ENCODE measurements around the gene PGM5. TPM values are rescaled to one million over a fixed set of nuclear protein-coding genes. Genes with fewer than 3 reads are reported as not detected.

PGM5 gene
- total and polyA plus RNA-seq, 2 experiments from 2014 or later = not detected

DNA sequence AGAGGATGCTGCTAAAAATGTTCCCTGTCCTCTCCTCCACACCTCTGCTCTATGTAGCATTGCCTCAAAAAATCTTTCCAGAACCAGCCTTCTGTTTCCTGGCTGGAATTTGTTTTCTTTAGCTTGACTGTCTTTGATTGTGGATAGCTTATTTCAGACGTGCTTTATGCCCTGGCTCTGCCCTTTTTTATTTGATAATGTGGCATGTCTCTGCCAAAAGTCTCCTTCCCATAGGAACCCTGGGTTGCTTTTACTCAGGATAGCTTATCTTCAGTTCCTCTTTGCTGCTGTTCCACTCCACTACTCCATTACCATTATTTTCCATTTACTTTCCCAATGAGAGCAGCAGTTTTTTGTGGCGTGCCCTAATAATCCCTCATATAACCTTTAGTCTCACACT lies 185.2 kb downstream of the PGM5 start:
- H3K27ac Mint-ChIP-seq = no peak overlapping the region
- TF ChIP-seq CREB1 (CRISPR knock-in tag; IDR thresholded peaks at IDR 0.05; ENCODE audit: low read depth) (no peak), ZNF114 (CRISPR knock-in tag; IDR thresholded peaks at IDR 0.05) (no peak), POLR2AphosphoS5 (IDR thresholded peaks at IDR 0.05; ENCODE audit: low read depth) (no peak), ZNF331 (CRISPR knock-in tag; IDR thresholded peaks at IDR 0.05; ENCODE audit: low read depth) (no peak), ZNF462 (CRISPR knock-in tag; IDR thresholded peaks at IDR 0.05) (no peak), EZH2 (IDR thresholded peaks at IDR 0.05; ENCODE audit: low read depth, unreplicated experiment) (no peak), ETS1 (IDR thresholded peaks at IDR 0.05) (no peak), REST (IDR thresholded peaks at IDR 0.05; ENCODE audit: unreplicated experiment) (no peak), STAT1 (IDR thresholded peaks at IDR 0.05; ENCODE audit: unreplicated experiment) (no peak), EZH2phosphoT487 (IDR thresholded peaks at IDR 0.05; ENCODE audit: unreplicated experiment) (no peak), JUNB (IDR thresholded peaks at IDR 0.05; ENCODE audit: unreplicated experiment) (no peak), CTCF (conservative IDR thresholded peaks at IDR 0.05; ENCODE audit: low read depth in 2 of 2) (no peak), NANOG (IDR thresholded peaks at IDR 0.05; ENCODE audit: borderline replicate concordance) (no peak)
- H3K27me3 Mint-ChIP-seq (ENCODE audit: insufficient read depth, low read depth, poor library complexity) = peaks cover 4% of the 10 kb centered on the region
- no peaks in the 10 kb centered on the region for H3K79me2 ChIP-seq (replicated peaks; ENCODE audit: insufficient read depth)
- no peaks in the 10 kb centered on the region for H3K9me3 Mint-ChIP-seq
- no peaks in the 10 kb centered on the region; the same call in 1 of the 2 replicates for H4K20me1 ChIP-seq (replicated peaks; ENCODE audit: insufficient read depth)
- H3K9me2 ChIP-seq (ENCODE audit: insufficient read depth) = no peaks in the 10 kb centered on the region
- H3K4me3 ChIP-seq = no peak overlapping the region
- H3K4me3 Mint-ChIP-seq = no peak overlapping the region
- ATAC-seq (no peak), DNase-seq (ENCODE audit: low spot score) (no peak)
- H3K4me1 ChIP-seq (ENCODE audit: insufficient read depth) = no peaks in the 10 kb centered on the region
- no peaks in the 10 kb centered on the region for H3K36me3 Mint-ChIP-seq (ENCODE audit: low read depth)
- H3K36me3 ChIP-seq (ENCODE audit: insufficient read depth) = no peaks in the 10 kb centered on the region
- H2AFZ ChIP-seq = no peak overlapping the region
- no peak overlapping the region for H3K4me2 ChIP-seq
- H3K27ac ChIP-seq (ENCODE audit: low read depth) = no peak overlapping the region
- H3F3A ChIP-seq (replicated peaks; ENCODE audit: low read depth) = no peaks in the 10 kb centered on the region
- H3K4me1 Mint-ChIP-seq = no peaks in the 10 kb centered on the region
- peaks cover 26% of the 10 kb centered on the region for H3K27me3 ChIP-seq (ENCODE audit: insufficient read depth)

Measured in GM23338 (cell line).